SU-DHL-6 (cell line): ENCODE results near the gene CTXND1.

Experiments used
- H2AFZ ChIP-seq: fragments of 200-600 bp; sonication (generic); 2 replicates; pipeline ENCODE4 v1.6.1; 2014; ENCODE audit warnings: low read depth, mild to moderate bottlenecking, moderate library complexity, mixed read lengths, antibody characterized with exemption, low read length; ENCODE audit not compliant: severe bottlenecking
- H3F3A ChIP-seq: fragments of 200-600 bp; shearing (Covaris generic); 2 replicates; pipeline ENCODE4 v1.6.0; 2016; ENCODE audit warnings: antibody characterized with exemption, mild to moderate bottlenecking; ENCODE audit not compliant: insufficient read depth
- H3K27ac ChIP-seq: fragments of 200-600 bp; sonication (generic); 2 replicates; pipeline ENCODE4 v1.5.1; 2016; ENCODE audit warnings: low read depth, mild to moderate bottlenecking, low read length, moderate library complexity, mixed read lengths
- H3K27me3 ChIP-seq: fragments of 200-600 bp; sonication (generic), shearing (Covaris generic); 2 replicates; pipeline ENCODE4 v1.6.0; 2014; ENCODE audit warnings: mild to moderate bottlenecking, low read length
- H3K36me3 ChIP-seq: fragments of 200-600 bp; sonication (generic); 2 replicates; pipeline ENCODE4 v1.6.1; 2014; ENCODE audit warnings: mild to moderate bottlenecking, low read length, mixed read lengths
- H3K4me2 ChIP-seq: fragments of 300-600, 200-600 bp; shearing (Covaris generic), sonication (generic); 2 replicates; pipeline ENCODE4 v1.6.0; 2014; ENCODE audit warnings: low read length, low read depth, mild to moderate bottlenecking; ENCODE audit not compliant: poor library complexity, severe bottlenecking
- H3K4me3 ChIP-seq: fragments of 200-600 bp; sonication (generic); 2 replicates; pipeline ENCODE4 v1.5.1; 2014; ENCODE audit warnings: antibody characterized with exemption, low read length, mild to moderate bottlenecking, mixed read lengths; ENCODE audit not compliant: insufficient read depth, poor library complexity, severe bottlenecking
- H3K79me2 ChIP-seq: fragments of 200-600 bp; sonication (generic); 2 replicates; pipeline ENCODE4 v1.6.1; 2014; ENCODE audit warnings: mild to moderate bottlenecking, low read length, moderate library complexity; ENCODE audit not compliant: insufficient read depth
- H3K9ac ChIP-seq: fragments of 200-600 bp; sonication (generic); 2 replicates; pipeline ENCODE4 v1.7.0; 2014; ENCODE audit warnings: mild to moderate bottlenecking, low read length
- H3K9me2 ChIP-seq: fragments of 200-600 bp; sonication (generic); replicated peaks from 2 replicates; pipeline ENCODE4 v1.6.1; 2014; ENCODE audit warnings: low read length; ENCODE audit not compliant: insufficient read depth
- H3K9me3 ChIP-seq: fragments of 200-600 bp; sonication (generic); 2 replicates; pipeline ENCODE4 v1.6.1; 2014; ENCODE audit warnings: low read length, mixed read lengths; ENCODE audit not compliant: insufficient read depth
- H4K20me1 ChIP-seq: fragments of 200-600 bp; sonication (generic); 2 replicates; pipeline ENCODE4 v1.6.1; 2014; ENCODE audit warnings: low read depth, mild to moderate bottlenecking, antibody characterized with exemption, low read length, moderate library complexity, mixed read lengths
- CTCF ChIP-seq: fragments of 200-600 bp; sonication (generic); IDR thresholded peaks from one replicate; pipeline ENCODE4 v1.5.1; 2017; ENCODE audit warnings: antibody characterized with exemption, mild to moderate bottlenecking, low read length, moderate library complexity; ENCODE audit not compliant: insufficient read depth, poor library complexity, severe bottlenecking
- EZH2phosphoT487 ChIP-seq: fragments of 200-600 bp; sonication (generic), shearing (Covaris generic); conservative IDR thresholded peaks from 2 replicates; pipeline ENCODE4 v1.6.1; 2018; ENCODE audit warnings: mild to moderate bottlenecking, antibody characterized with exemption, low read length, moderate library complexity, mixed read lengths

Gene CTXND1

GRCh38 chr15:80274996-80275395 is 23.0 kb upstream of the CTXND1 start:
- Histone ChIP-seq H3F3A (no peaks in the 10 kb centered on the region), H4K20me1 (no peaks in the 10 kb centered on the region), H2AFZ (no peak overlapping the region), H3K9me3 (no peaks in the 10 kb centered on the region), H3K9me2 (no peaks in the 10 kb centered on the region), H3K27me3 (no peaks in the 10 kb centered on the region), H3K27ac (no peak overlapping the region), H3K4me2 (no peak overlapping the region), H3K36me3 (no peaks in the 10 kb centered on the region), H3K79me2 (no peaks in the 10 kb centered on the region), H3K4me3 (no peak overlapping the region), H3K9ac (no peak overlapping the region)
- TF ChIP-seq EZH2phosphoT487, result no peak
- TF ChIP-seq CTCF, result no peak

GRCh38 chr15:80274554-80274953 is 22.5 kb upstream of the CTXND1 start:
- no peaks in the 10 kb centered on the region for H3K79me2 ChIP-seq
- TF ChIP-seq EZH2phosphoT487 (no peak), CTCF (no peak)
- no peak overlapping the region for H3K4me3 ChIP-seq
- no peaks in the 10 kb centered on the region for H4K20me1 ChIP-seq
- no peak overlapping the region for H3K4me2 ChIP-seq
- H3K9me2 ChIP-seq, result no peaks in the 10 kb centered on the region
- H2AFZ ChIP-seq, result no peak overlapping the region
- H3K27me3 ChIP-seq, result no peaks in the 10 kb centered on the region
- no peak overlapping the region for H3K27ac ChIP-seq
- H3K9ac ChIP-seq, result no peak overlapping the region
- no peaks in the 10 kb centered on the region for H3K36me3 ChIP-seq
- no peaks in the 10 kb centered on the region for H3K9me3 ChIP-seq
- H3F3A ChIP-seq, result no peaks in the 10 kb centered on the region

- H3K27me3 ChIP-seq, result no peaks in the 10 kb centered on the region
- H3K27ac ChIP-seq, result no peak overlapping the region
- no peaks in the 10 kb centered on the region for H3K79me2 ChIP-seq
- no peaks in the 10 kb centered on the region for H3K36me3 ChIP-seq
- no peak overlapping the region for H3K9ac ChIP-seq
- no peaks in the 10 kb centered on the region for H3K9me3 ChIP-seq
- TF ChIP-seq EZH2phosphoT487 (no peak), CTCF (no peak)
- H4K20me1 ChIP-seq, result no peaks in the 10 kb centered on the region
- H3K4me2 ChIP-seq, result no peak overlapping the region
- no peak overlapping the region for H2AFZ ChIP-seq
- H3K4me3 ChIP-seq, result no peak overlapping the region
- H3F3A ChIP-seq, result no peaks in the 10 kb centered on the region
- no peaks in the 10 kb centered on the region for H3K9me2 ChIP-seq
Measured at GRCh38 chr15:80272987-80273386, 21.0 kb upstream of the CTXND1 start.

- Histone ChIP-seq H3K9me2 (no peaks in the 10 kb centered on the region), H3K4me3 (no peak overlapping the region), H3K27me3 (no peaks in the 10 kb centered on the region), H3K4me2 (no peak overlapping the region), H3K9ac (no peak overlapping the region), H3K36me3 (no peaks in the 10 kb centered on the region), H4K20me1 (no peaks in the 10 kb centered on the region), H3F3A (no peaks in the 10 kb centered on the region), H3K9me3 (no peaks in the 10 kb centered on the region), H3K79me2 (no peaks in the 10 kb centered on the region), H2AFZ (no peak overlapping the region), H3K27ac (no peak overlapping the region)
- TF ChIP-seq EZH2phosphoT487 (no peak), CTCF (no peak)
Measured at GRCh38 chr15:80270472-80270871, 18.5 kb upstream of the CTXND1 start.
